CD8-positive, alpha-beta memory T cell (primary cell): ENCODE data around the gene IFI27. TPM values are rescaled to one million over a fixed set of nuclear protein-coding genes. Genes with fewer than 3 reads are reported as not detected.

Experiments
- CTCF ChIA-PET: fragments of 350-600 bp; sonication (Branson Sonifier 250); formaldehyde crosslinking; loops from one replicate; lab custom pipeline; 2021; ENCODE audit warnings: antibody characterized with exemption; lab: Charles Lee
- POLR2A ChIA-PET: fragments of 350-600 bp; sonication (Branson Sonifier 250); formaldehyde crosslinking; loops from one replicate; lab custom pipeline; 2021; ENCODE audit warnings: antibody characterized with exemption; lab: Charles Lee
- DNase-seq, 5 donors: peaks; one replicate each; pipeline versions ENCODE4 v3.0.0 to v3.0.0-alpha.2; 2020 to 2022; ENCODE audit warnings: mixed read lengths in 1 of 5
- H3K27ac ChIP-seq: one replicate; pipeline ENCODE4 v1.7.0; 2013; ENCODE audit warnings: low read depth, mild to moderate bottlenecking, low read length, moderate library complexity
- H3K27me3 ChIP-seq: 2 replicates; pipeline ENCODE4 v1.7.0; 2013; ENCODE audit warnings: low read length, mild to moderate bottlenecking; ENCODE audit not compliant: insufficient read depth, poor library complexity, severe bottlenecking
- H3K36me3 ChIP-seq: 2 replicates; pipeline ENCODE4 v1.7.0; 2013; ENCODE audit warnings: mild to moderate bottlenecking, low read length, moderate library complexity; ENCODE audit not compliant: insufficient read depth
- H3K4me1 ChIP-seq: 2 replicates; pipeline ENCODE4 v1.7.0; 2013; ENCODE audit warnings: mild to moderate bottlenecking, low read length, moderate library complexity; ENCODE audit not compliant: insufficient read depth
- H3K4me3 ChIP-seq: 2 replicates; pipeline ENCODE4 v1.7.0; 2013; ENCODE audit warnings: mild to moderate bottlenecking, low read length
- H3K9me3 ChIP-seq: 2 replicates; pipeline ENCODE4 v1.7.0; 2013; ENCODE audit warnings: mild to moderate bottlenecking, low read length
- H3K27ac Mint-ChIP-seq, 8 donors: one replicate each; pipeline ENCODE4 v1.8.0; 2020 to 2021; ENCODE audit warnings: mixed read lengths in 8 of 8, mild to moderate bottlenecking in 6 of 8, inconsistent platforms in 3 of 8, moderate library complexity in 3 of 8
- H3K27me3 Mint-ChIP-seq, 2 donors: one replicate each; pipeline ENCODE4 v1.8.0; 2020 to 2021; ENCODE audit warnings: mixed read lengths in 2 of 2, mild to moderate bottlenecking in 1 of 2, moderate library complexity in 1 of 2
- H3K36me3 Mint-ChIP-seq, 3 donors: one replicate each; pipeline ENCODE4 v1.8.0; 2020 to 2021; ENCODE audit warnings: mixed read lengths in 3 of 3, inconsistent platforms in 1 of 3, mild to moderate bottlenecking in 1 of 3
- H3K4me1 Mint-ChIP-seq, 3 donors: one replicate each; pipeline ENCODE4 v1.8.0; 2020 to 2021; ENCODE audit warnings: mixed read lengths in 3 of 3, inconsistent platforms in 1 of 3, mild to moderate bottlenecking in 1 of 3
- H3K4me3 Mint-ChIP-seq, 7 donors: one replicate each; pipeline ENCODE4 v1.8.0; 2020 to 2021; ENCODE audit warnings: mixed read lengths in 7 of 7, mild to moderate bottlenecking in 6 of 7, moderate library complexity in 4 of 7, inconsistent platforms in 2 of 7
- H3K9me3 Mint-ChIP-seq, 5 donors: one replicate each; pipeline ENCODE4 v1.8.0; 2020 to 2022; ENCODE audit warnings: mixed read lengths in 5 of 5, mild to moderate bottlenecking in 3 of 5, moderate library complexity in 2 of 5, inconsistent platforms in 1 of 5
- polyA plus RNA-seq: library from polyadenylated mRNA; unstranded; fragments of 300-500 nt; fragmentation: Illumina TruSeq; gene quantifications from one replicate; pipeline ENCODE4 v1.2.3, GENCODE V29; 2021
- total RNA-seq, 2 experiments: library from RNA; stranded (reverse); gene quantifications; one replicate each; pipeline ENCODE4 v1.2.3, GENCODE V29; 2021

IFI27 gene
- total and polyA plus RNA-seq, 3 experiments from 2014 or later = 1.3 to 5.5 (median 1.3) TPM

- Histone ChIP-seq H3K27ac (no peak overlapping the region), H3K9me3 (peaks cover 3% of the 10 kb centered on the region), H3K4me3 (peak overlapping the region; percentile 83), H3K36me3 (peaks cover 17% of the 10 kb centered on the region), H3K27me3 (no peaks in the 10 kb centered on the region), H3K4me1 (peaks cover 43% of the 10 kb centered on the region)
- peak overlapping the region in 4 of 8 donors; percentile 60 to 100 (median 74) for H3K27ac Mint-ChIP-seq
- POLR2A ChIA-PET = interaction anchor here (0.8 kb wide), 1 partner anchor 22 kb away, joined by 3 read pairs; no protein-coding TSS in a partner anchor
- DNase-seq = no peak
- peaks cover 72 to 82% (median 77%) of the 10 kb centered on the region in 3 donors for H3K4me1 Mint-ChIP-seq
- H3K36me3 Mint-ChIP-seq = peaks cover 28 to 72% (median 48%) of the 10 kb centered on the region in 3 donors
- CTCF ChIA-PET = interaction anchor here (1.0 to 1.5 kb wide), 2 partner anchors 14 to 103 kb away, joined by 3 to 4 read pairs; no protein-coding TSS in a partner anchor
- peaks cover 14 to 19% (median 17%) of the 10 kb centered on the region in 5 donors for H3K9me3 Mint-ChIP-seq
- H3K27me3 Mint-ChIP-seq = peaks cover 0 to 2% of the 10 kb centered on the region in 2 donors
- H3K4me3 Mint-ChIP-seq = peak overlapping the region; percentile 94 to 100 (median 99)
These were observed 32.7 kb upstream of the IFI27 start for GRCh38 chr14:94077823-94078222.

GRCh38 chr14:94079891-94080620 is 30.5 kb upstream of the IFI27 start:
- Mint-ChIP-seq H3K27me3 (peaks cover 0 to 2% of the 10 kb centered on the region in 2 donors), H3K9me3 (peaks cover 6 to 9% (median 6%) of the 10 kb centered on the region in 5 donors), H3K4me3 (peak overlapping the region; percentile 94 to 100 (median 99)), H3K36me3 (peaks cover 21 to 59% (median 33%) of the 10 kb centered on the region in 3 donors), H3K4me1 (peaks cover 56 to 68% (median 62%) of the 10 kb centered on the region in 3 donors), H3K27ac (peak overlapping the region; percentile 98 to 100 (median 99))
- peaks cover 17% of the 10 kb centered on the region for H3K36me3 ChIP-seq
- CTCF ChIA-PET = interaction anchor here (1.2 to 3.6 kb wide), 6 partner anchors 15 to 140 kb away, joined by 3 to 14 read pairs (median 6); no protein-coding TSS in a partner anchor
- no peaks in the 10 kb centered on the region for H3K9me3 ChIP-seq
- H3K27me3 ChIP-seq = no peaks in the 10 kb centered on the region
- peak overlapping the region; percentile 96 for H3K27ac ChIP-seq
- DNase-seq = peak in 2 of 5 donors; percentile 6 to 56
- POLR2A ChIA-PET = interaction anchor here (0.8 to 1.3 kb wide), 3 partner anchors 13 to 51 kb away, joined by 3 to 4 read pairs (median 3); partner anchors contain the start of gene IFI27L2
- H3K4me1 ChIP-seq = peaks cover 43% of the 10 kb centered on the region
- peak overlapping the region; percentile 83 for H3K4me3 ChIP-seq

GRCh38 chr14:94080621-94081385 is 29.7 kb upstream of the IFI27 start, which contains the start of the genes DDX24 and IFI27L1:
TSS of gene DDX24 (minus strand) at chr14:94081202. CDS start at chr14:94079742, 1,460 bp downstream.
TSS of gene IFI27L1 (plus strand) at chr14:94081310. CDS start at chr14:94096938, 15,628 bp downstream.
- Mint-ChIP-seq H3K27ac (peak within 1 kb of the TSS; percentile 98 to 100 (median 99)), H3K4me3 (peak within 1 kb of the TSS; percentile 94 to 100 (median 99)), H3K27me3 (peaks cover 0 to 3% of the 10 kb centered on the region in 2 donors), H3K36me3 (peaks cover 14 to 52% (median 25%) of the 10 kb centered on the region in 3 donors), H3K9me3 (peaks cover 0 to 2% (median 0%) of the 10 kb centered on the region in 5 donors), H3K4me1 (peaks cover 50 to 61% (median 54%) of the 10 kb centered on the region in 3 donors)
- H3K36me3 ChIP-seq = peaks cover 17% of the 10 kb centered on the region
- CTCF ChIA-PET = interaction anchor here (0.8 to 3.6 kb wide), 13 partner anchors 16 to 141 kb away, joined by 3 to 14 read pairs (median 4); no protein-coding TSS in a partner anchor
- H3K27ac ChIP-seq = peak within 1 kb of the TSS; percentile 96
- peak within 1 kb of the TSS; percentile 83 for H3K4me3 ChIP-seq
- peak; percentile 95 to 98 (median 96) for DNase-seq
- POLR2A ChIA-PET = interaction anchor here (0.6 to 1.1 kb wide), 5 partner anchors 13 to 120 kb away, joined by 3 to 5 read pairs (median 3); no protein-coding TSS in a partner anchor
- H3K27me3 ChIP-seq = no peaks in the 10 kb centered on the region
- H3K9me3 ChIP-seq = no peaks in the 10 kb centered on the region
- H3K4me1 ChIP-seq = peaks cover 39% of the 10 kb centered on the region

GRCh38 chr14:94081386-94081820 is 29.1 kb upstream of the IFI27 start:
- H3K36me3 Mint-ChIP-seq = peaks cover 16 to 47% (median 25%) of the 10 kb centered on the region in 3 donors
- no peaks in the 10 kb centered on the region for H3K9me3 ChIP-seq
- no peak for DNase-seq
- peak overlapping the region; percentile 96 for H3K27ac ChIP-seq
- peaks cover 0 to 2% (median 0%) of the 10 kb centered on the region in 5 donors for H3K9me3 Mint-ChIP-seq
- H3K27me3 ChIP-seq = no peaks in the 10 kb centered on the region
- peaks cover 17% of the 10 kb centered on the region for H3K36me3 ChIP-seq
- H3K4me1 Mint-ChIP-seq = peaks cover 46 to 55% (median 48%) of the 10 kb centered on the region in 3 donors
- peak overlapping the region; percentile 94 to 100 (median 99) for H3K4me3 Mint-ChIP-seq
- CTCF ChIA-PET = interaction anchor here (0.6 to 3.6 kb wide), 13 partner anchors 13 to 141 kb away, joined by 3 to 14 read pairs (median 4); no protein-coding TSS in a partner anchor
- POLR2A ChIA-PET = interaction anchor here (0.6 to 1.1 kb wide), 4 partner anchors 51 to 121 kb away, joined by 3 to 5 read pairs (median 4); no protein-coding TSS in a partner anchor
- peak overlapping the region; percentile 83 for H3K4me3 ChIP-seq
- H3K27ac Mint-ChIP-seq = peak overlapping the region; percentile 97 to 100 (median 99)
- peaks cover 0 to 3% of the 10 kb centered on the region in 2 donors for H3K27me3 Mint-ChIP-seq
- peaks cover 33% of the 10 kb centered on the region for H3K4me1 ChIP-seq

- no peaks in the 10 kb centered on the region for H3K4me1 ChIP-seq
- Mint-ChIP-seq H3K4me3 (peak overlapping the region in 1 of 7 donors; percentile 18), H3K27me3 (peaks cover 0 to 2% of the 10 kb centered on the region in 2 donors), H3K36me3 (peaks cover 0 to 2% (median 0%) of the 10 kb centered on the region in 3 donors), H3K27ac (peak overlapping the region in 1 of 8 donors; percentile 9), H3K9me3 (no peaks in the 10 kb centered on the region), H3K4me1 (peaks cover 0 to 2% (median 0%) of the 10 kb centered on the region in 3 donors)
- no peaks in the 10 kb centered on the region for H3K36me3 ChIP-seq
- no peak overlapping the region for H3K27ac ChIP-seq
- ChIA-PET POLR2A (no interaction called here), CTCF (no interaction called here)
- no peak overlapping the region for H3K4me3 ChIP-seq
- no peaks in the 10 kb centered on the region for H3K27me3 ChIP-seq
- no peak for DNase-seq
- no peaks in the 10 kb centered on the region for H3K9me3 ChIP-seq
These were observed 22.6 kb upstream of the IFI27 start for GRCh38 chr14:94087891-94088290.

- H3K9me3 ChIP-seq = no peaks in the 10 kb centered on the region
- H3K4me3 ChIP-seq = no peak overlapping the region
- Mint-ChIP-seq H3K27me3 (peaks cover 0 to 2% of the 10 kb centered on the region in 2 donors), H3K27ac (no peak overlapping the region), H3K4me3 (no peak overlapping the region), H3K4me1 (no peaks in the 10 kb centered on the region), H3K36me3 (peaks cover 0 to 2% (median 0%) of the 10 kb centered on the region in 3 donors), H3K9me3 (no peaks in the 10 kb centered on the region)
- ChIA-PET POLR2A (no interaction called here), CTCF (interaction anchor here (0.9 kb wide), 2 partner anchors 44 to 48 kb away, joined by 3 to 4 read pairs; no protein-coding TSS in a partner anchor)
- no peaks in the 10 kb centered on the region for H3K36me3 ChIP-seq
- no peaks in the 10 kb centered on the region for H3K4me1 ChIP-seq
- DNase-seq = no peak
- H3K27ac ChIP-seq = no peak overlapping the region
- H3K27me3 ChIP-seq = no peaks in the 10 kb centered on the region
These were observed 22.0 kb upstream of the IFI27 start for GRCh38 chr14:94088516-94088915.

- H3K27ac ChIP-seq = no peak overlapping the region
- H3K36me3 ChIP-seq = no peaks in the 10 kb centered on the region
- Mint-ChIP-seq H3K9me3 (no peaks in the 10 kb centered on the region), H3K4me1 (no peaks in the 10 kb centered on the region), H3K27me3 (peaks cover 0 to 2% of the 10 kb centered on the region in 2 donors), H3K27ac (no peak overlapping the region), H3K4me3 (no peak overlapping the region), H3K36me3 (peaks cover 0 to 2% (median 0%) of the 10 kb centered on the region in 3 donors)
- no peak overlapping the region for H3K4me3 ChIP-seq
- H3K9me3 ChIP-seq = no peaks in the 10 kb centered on the region
- DNase-seq = no peak
- ChIA-PET POLR2A (no interaction called here), CTCF (no interaction called here)
- no peaks in the 10 kb centered on the region for H3K4me1 ChIP-seq
- H3K27me3 ChIP-seq = no peaks in the 10 kb centered on the region
These were observed 21.1 kb upstream of the IFI27 start for GRCh38 chr14:94089479-94089878.
